Adrenal gland (tissue), 5 donors: Measurements from ENCODE around the gene NOS1.

Source experiments
- CTCF ChIP-seq, 6 experiments: fragments of 450-650 bp in 4 of 6; fragments of 200-600 bp in 2 of 6; sonication (generic) in 1 of 6; IDR thresholded peaks; 1 replicate in 5 of 6; 2 replicates in 1 of 6; pipeline versions ENCODE4 v1.5.1 to v1.8.0; 2016 to 2021; ENCODE audit warnings: antibody characterized with exemption in 6 of 6, mild to moderate bottlenecking in 2 of 6, moderate library complexity in 1 of 6
- POLR2A ChIP-seq, 2 donors: fragments of 450-650 bp; IDR thresholded peaks; one replicate each; pipeline ENCODE4 v1.6.1; 2017; ENCODE audit warnings: antibody characterized with exemption in 2 of 2, mild to moderate bottlenecking in 2 of 2, moderate library complexity in 1 of 2
- donor health status: DM: no; HTN: no; CAD: no.

GRCh38 chr12:117207675-117208074 is 153.8 kb downstream of the NOS1 start:
- TF ChIP-seq CTCF (IDR thresholded peaks at IDR 0.05) (no peak), POLR2A (IDR thresholded peaks at IDR 0.05) (no peak)
